Cardiac muscle cell (in vitro differentiated cells and primary cell): ENCODE data around the gene ARID4B. TPM values are rescaled to one million over a fixed set of nuclear protein-coding genes. Genes with fewer than 3 reads are reported as not detected.

Experiments used
- DNase-seq, 2 donors: peaks; one replicate each; pipeline versions ENCODE4 v3.0.0 to v3.0.0-alpha.2; 2010 to 2017; ENCODE audit warnings: low read depth in 1 of 2, low spot score in 1 of 2
- H3K27ac ChIP-seq: fragments of 200-600 bp; sonication (generic); 2 replicates; pipeline ENCODE4 v1.5.1; 2016
- H3K27me3 ChIP-seq: fragments of 200-600 bp; sonication (generic); 2 replicates; pipeline ENCODE4 v1.6.0; 2016; ENCODE audit warnings: control low read depth
- H3K36me3 ChIP-seq: fragments of 200-600 bp; sonication (generic); 2 replicates; pipeline ENCODE4 v1.5.1; 2016; ENCODE audit warnings: control low read depth
- H3K4me1 ChIP-seq: fragments of 200-600 bp; sonication (generic); 2 replicates; pipeline ENCODE4 v1.8.1; 2017; ENCODE audit warnings: low read depth, mild to moderate bottlenecking, mixed run types
- H3K4me3 ChIP-seq: fragments of 200-600 bp; sonication (generic); 2 replicates; pipeline ENCODE4 v1.5.1; 2016; ENCODE audit warnings: mild to moderate bottlenecking
- H3K9me3 ChIP-seq: fragments of 200-600 bp; sonication (generic); 2 replicates; pipeline ENCODE4 v1.5.1; 2017; ENCODE audit warnings: low read depth, mild to moderate bottlenecking, control low read depth
- CTCF ChIP-seq: IDR thresholded peaks from 2 replicates; pipeline ENCODE4 v1.5.1; 2012; ENCODE audit warnings: low read depth, mild to moderate bottlenecking, low read length
- polyA plus RNA-seq: library from polyadenylated mRNA; unstranded; fragments of >200 nt; fragmentation: Nextera tagmentation; extraction: Ambion mirVana; gene quantifications from 2 replicates; pipeline ENCODE4 v1.2.1, GENCODE V29; 2016
- total RNA-seq: library from RNA; depleted of rRNA; stranded (reverse); fragments of >200 nt; gene quantifications from 2 replicates; pipeline ENCODE4 v1.2.3, GENCODE V29; 2016

The ARID4B gene
- total and polyA plus RNA-seq, 2 experiments from 2014 or later = 33.8 to 37.9 TPM

- Histone ChIP-seq H3K4me3 (peak overlapping the region; percentile 99), H3K4me1 (peaks cover 25% of the 10 kb centered on the region)
- TF ChIP-seq CTCF = no peak
Measured at GRCh38 chr1:235325854-235326253, 2.1 kb downstream of the ARID4B start.

GRCh38 chr1:235325139-235325538, 2.8 kb downstream of the ARID4B start:
- Histone ChIP-seq H3K36me3 (no peaks in the 10 kb centered on the region), H3K27me3 (no peaks in the 10 kb centered on the region), H3K4me3 (peak overlapping the region; percentile 99), H3K4me1 (peaks cover 19% of the 10 kb centered on the region), H3K9me3 (no peaks in the 10 kb centered on the region), H3K27ac (no peak overlapping the region)
- no peak for DNase-seq
- TF ChIP-seq CTCF = no peak

More at GRCh38 chr1:235325854-235326253, 2.1 kb downstream of the ARID4B start:
- Histone ChIP-seq H3K36me3 (no peaks in the 10 kb centered on the region), H3K27ac (peak overlapping the region; percentile 96), H3K27me3 (no peaks in the 10 kb centered on the region), H3K9me3 (no peaks in the 10 kb centered on the region)
- no peak for DNase-seq

GRCh38 chr1:235324296-235324695, 3.7 kb downstream of the ARID4B start:
- H3K4me3 ChIP-seq = no peak overlapping the region

GRCh38 chr1:235320521-235321179, 7.3 kb downstream of the ARID4B start:
- H3K9me3 ChIP-seq = no peaks in the 10 kb centered on the region
- H3K27ac ChIP-seq = peak overlapping the region; percentile 14
- no peaks in the 10 kb centered on the region for H3K36me3 ChIP-seq
- H3K4me3 ChIP-seq = no peak overlapping the region
- no peak for TF ChIP-seq CTCF
- H3K4me1 ChIP-seq = peaks cover 14% of the 10 kb centered on the region
- peak in 1 of 2 donors; percentile 3 for DNase-seq
- no peaks in the 10 kb centered on the region for H3K27me3 ChIP-seq

More at GRCh38 chr1:235324296-235324695, 3.7 kb downstream of the ARID4B start:
- Histone ChIP-seq H3K4me1 (peaks cover 15% of the 10 kb centered on the region), H3K27me3 (no peaks in the 10 kb centered on the region), H3K27ac (no peak overlapping the region), H3K9me3 (no peaks in the 10 kb centered on the region), H3K36me3 (no peaks in the 10 kb centered on the region)
- TF ChIP-seq CTCF = no peak
- no peak for DNase-seq

GRCh38 chr1:235319255-235319654, 8.7 kb downstream of the ARID4B start:
- Histone ChIP-seq H3K4me1 (peaks cover 9% of the 10 kb centered on the region), H3K4me3 (no peak overlapping the region), H3K27me3 (no peaks in the 10 kb centered on the region), H3K27ac (no peak overlapping the region), H3K36me3 (no peaks in the 10 kb centered on the region), H3K9me3 (no peaks in the 10 kb centered on the region)
- TF ChIP-seq CTCF = no peak
- DNase-seq = no peak
